ENCODE data around the gene HSD3B7.

The HSD3B7 gene

DNA sequence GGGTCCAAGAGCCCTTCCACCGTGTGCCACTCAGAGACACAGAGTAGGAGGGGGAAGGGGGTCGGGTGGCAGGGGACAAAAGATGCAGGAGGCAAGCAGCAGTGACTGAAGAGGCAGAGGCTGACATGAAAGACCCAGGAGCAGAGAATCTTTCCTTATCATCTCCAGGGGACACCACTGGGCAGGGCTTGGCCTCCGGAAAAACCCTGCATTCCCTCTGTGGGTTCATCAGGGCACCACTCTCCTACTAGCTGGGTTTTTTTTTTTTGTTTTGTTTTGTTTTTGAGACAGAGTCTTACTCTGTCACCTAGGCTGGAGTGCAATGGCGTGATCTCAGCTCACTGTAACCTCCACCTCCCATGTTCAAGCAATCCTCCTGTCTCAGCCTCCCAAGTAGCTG lies 46.3 kb downstream of the HSD3B7 start:
- no peak for DNase-seq

DNA sequence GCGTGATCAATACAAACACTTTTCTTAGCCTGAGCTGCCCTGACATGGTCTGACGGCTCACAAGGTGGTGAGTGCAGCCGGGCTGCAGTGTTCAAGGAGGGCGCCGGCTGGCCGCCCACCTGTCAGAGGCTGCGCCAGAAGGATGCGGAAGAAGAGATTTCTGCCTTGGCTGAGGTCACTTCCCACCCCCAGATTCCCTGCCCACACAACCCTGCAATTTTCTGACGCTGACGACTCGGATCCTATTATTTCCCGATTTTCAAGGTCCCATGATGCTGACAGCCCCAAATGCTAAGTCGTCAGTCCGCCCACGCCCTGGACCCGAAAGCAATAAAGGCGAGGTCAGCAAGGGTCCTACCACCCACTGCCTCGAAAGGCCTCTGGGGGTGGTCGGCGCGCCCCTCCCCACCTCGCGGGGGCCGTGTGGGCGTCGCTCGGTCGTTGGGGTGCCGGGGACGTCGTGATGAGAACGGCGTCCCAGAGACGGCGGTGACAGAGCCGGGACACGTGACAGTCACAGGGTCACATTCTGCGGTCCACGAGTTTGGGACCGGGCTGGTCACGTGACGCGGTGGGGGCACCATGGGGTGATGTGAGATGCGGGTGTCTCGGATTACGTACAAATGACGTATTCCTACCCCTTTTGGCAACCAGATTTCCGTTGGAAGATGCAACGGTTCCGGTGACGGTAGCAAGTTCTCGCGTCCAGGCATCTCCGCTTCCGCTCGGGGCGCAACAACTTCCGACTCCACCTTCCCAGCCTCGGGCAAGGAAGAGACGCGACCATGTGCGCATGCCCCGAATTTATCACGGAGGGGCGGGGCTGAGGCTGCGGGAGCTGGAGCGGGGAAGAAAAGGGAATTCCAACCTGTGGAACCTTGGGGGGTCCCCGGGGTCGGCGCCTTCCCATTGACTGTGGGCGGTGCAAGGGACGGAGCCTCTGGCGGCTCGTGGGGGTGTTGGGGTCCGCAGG lies 48.0 kb downstream of the HSD3B7 start, which contains the start of gene STX4:
Gene STX4 (plus strand): TSS at position 823 of the 973 bp plus-strand sequence. CDS start 248 bp downstream, outside the sequence.
- DNase-seq = peak; percentile 92

DNA sequence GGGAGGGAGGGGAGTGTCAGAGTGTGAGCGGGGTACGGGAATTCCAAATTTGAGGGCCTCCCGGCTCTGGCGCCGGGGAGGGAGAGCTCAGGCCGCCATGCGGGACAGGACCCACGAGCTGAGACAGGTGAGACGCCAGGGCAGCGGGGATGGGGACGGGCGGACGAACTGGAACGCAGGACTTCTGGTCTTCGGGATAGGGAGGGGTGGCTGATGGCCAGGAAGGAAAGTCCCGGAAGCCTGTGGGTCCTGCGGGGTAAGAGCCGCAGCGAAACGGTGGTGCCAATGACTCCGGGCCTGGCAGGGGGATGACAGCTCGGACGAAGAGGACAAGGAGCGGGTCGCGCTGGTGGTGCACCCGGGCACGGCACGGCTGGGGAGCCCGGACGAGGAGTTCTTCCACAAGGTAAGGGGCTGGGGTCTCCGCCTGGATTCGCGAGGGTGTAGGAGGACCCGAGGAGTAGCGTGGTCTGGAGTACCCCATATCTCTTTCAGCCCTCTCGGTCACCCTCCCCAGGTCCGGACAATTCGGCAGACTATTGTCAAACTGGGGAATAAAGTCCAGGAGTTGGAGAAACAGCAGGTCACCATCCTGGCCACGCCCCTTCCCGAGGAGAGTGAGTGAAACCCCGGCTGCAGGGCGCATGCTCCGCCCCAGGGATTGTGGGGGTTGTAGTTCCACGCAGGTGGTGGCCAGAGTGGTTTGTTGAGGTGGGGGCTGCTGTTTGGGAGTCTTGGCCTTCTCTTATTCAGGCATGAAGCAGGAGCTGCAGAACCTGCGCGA lies 48.9 kb downstream of the HSD3B7 start:
- DNase-seq = peak; percentile 42

DNA sequence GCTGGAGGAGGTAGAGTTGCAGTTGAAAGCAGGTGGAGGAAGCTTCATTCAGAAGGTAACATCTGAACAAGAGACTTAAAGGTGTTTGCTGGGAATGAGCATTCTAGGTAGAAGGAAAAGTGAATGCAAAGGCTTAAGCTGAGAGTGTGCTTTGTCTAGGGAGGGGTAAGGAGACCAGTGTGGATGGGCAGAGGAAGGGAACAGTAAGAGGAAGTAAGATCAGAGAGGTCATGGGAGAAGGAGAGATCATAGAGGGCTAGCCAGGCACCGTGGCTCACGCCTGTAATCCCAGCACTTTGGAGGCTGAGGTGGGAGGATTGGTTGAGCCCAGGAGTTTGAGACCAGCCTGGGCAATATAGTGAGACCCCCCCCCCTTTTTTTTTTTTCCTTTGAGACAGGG lies 51.7 kb downstream of the HSD3B7 start:
- DNase-seq = no peak
